NCI-H1092 (cell line): Measurements from ENCODE around the gene PCTP.
A peak's percentile ranks its signal among the peaks of the same experiment; 100 is the strongest.

Experiments
- DNase-seq: peaks from one replicate; lab custom pipeline; 2025; lab: John Stamatoyannopoulos, UW

Gene PCTP

DNA sequence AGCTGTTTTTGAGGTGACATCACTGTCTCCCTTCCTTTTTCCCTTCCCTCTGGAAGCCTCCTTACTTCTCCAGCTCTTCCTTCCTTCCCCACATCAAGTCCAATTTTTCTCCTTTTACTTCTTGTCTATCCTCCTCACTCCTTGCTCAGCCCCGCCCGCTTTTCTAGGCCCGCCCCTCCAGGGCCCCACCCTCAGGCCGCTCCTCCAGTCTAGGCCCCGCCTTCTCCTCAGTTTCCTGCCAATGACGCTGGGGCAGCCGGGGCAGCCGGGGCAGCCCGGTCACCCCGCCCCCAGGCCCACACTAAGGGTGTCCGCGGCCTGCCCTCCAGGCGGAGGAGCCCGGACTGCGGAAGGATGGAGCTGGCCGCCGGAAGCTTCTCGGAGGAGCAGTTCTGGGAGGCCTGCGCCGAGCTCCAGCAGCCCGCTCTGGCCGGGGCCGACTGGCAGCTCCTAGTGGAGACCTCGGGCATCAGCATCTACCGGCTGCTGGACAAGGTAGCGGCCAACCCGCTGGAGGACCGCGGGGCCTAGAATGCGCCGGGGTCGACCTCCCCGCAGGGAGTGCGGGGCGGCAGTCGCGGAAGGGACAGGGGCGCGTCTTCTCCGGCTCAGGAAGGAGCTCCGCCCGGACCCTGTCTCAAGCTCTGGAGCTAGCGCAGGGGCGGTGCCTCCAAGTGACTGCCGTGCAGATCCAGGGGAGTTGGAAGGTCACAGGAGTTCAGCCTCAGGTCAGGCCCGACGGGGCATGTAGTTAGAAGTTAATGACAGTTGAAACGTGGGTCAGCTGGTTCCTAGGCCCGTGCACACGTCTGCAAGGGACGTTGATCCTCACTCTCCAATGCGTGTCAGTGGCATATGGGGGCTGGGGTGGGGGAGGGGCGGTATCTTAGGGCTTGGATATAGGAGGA is at the start of gene PCTP:
PCTP (plus strand) TSS at position 302 of the 908 bp plus-strand sequence; CDS start at position 355, 53 bp downstream.
- peak; percentile 63 for DNase-seq

DNA sequence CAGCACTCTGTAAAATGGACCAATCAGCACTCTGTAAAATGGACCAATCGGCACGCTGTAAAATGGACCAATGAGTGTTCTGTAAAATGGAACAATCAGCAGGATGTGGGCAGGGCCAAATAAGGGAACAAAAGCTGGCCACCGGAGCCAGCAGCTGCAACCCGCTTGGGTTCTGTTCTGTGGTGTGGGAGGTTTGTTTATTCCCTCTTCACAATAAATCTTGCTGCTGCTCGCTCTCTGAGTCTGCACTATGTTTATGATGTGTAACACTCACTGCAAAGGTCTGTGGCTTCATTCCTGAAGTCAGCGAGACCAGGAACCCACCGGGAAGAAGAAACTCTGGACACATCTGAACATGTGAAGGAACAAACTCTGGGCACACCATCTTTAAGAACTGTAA is 48.7 kb upstream of the PCTP start:
- no peak for DNase-seq

DNA sequence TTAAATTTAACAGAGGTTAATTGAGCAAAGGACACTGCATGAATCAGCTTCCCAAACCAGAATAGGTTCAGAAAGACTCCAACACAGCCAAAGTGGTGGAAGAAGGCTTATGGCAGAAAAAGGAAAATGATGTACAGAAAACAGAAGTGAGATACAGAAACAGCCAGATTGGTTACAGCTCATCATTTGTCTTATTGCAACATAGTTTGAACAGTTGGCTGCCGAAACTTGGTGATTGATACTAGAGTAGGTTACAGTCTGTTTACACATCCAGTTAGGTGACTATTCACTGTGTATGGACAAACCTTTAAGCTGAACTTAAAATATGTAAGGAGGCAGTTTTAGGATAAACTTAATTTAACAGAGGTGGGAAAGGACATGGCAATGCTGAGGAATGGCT is 46.5 kb upstream of the PCTP start:
- no peak for DNase-seq

DNA sequence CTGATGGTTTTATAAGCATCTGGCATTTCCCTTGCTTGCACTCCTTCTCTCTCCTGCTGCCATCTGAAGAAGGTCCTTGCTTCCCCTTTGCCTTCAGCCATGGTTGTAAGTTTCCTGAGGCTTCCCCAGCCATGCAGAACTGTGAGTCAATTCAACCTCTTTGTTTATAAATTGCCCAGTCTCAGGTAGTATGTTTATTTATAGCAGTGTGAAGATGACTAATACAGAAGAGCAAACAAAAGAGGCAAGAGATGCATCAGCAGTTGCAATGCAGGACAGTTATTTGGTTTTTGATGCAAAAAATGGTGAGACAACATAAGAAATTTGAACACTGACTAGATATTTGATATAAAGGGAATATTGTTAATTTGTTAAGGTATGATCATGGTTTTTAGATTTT is 45.0 kb upstream of the PCTP start:
- no peak for DNase-seq

DNA sequence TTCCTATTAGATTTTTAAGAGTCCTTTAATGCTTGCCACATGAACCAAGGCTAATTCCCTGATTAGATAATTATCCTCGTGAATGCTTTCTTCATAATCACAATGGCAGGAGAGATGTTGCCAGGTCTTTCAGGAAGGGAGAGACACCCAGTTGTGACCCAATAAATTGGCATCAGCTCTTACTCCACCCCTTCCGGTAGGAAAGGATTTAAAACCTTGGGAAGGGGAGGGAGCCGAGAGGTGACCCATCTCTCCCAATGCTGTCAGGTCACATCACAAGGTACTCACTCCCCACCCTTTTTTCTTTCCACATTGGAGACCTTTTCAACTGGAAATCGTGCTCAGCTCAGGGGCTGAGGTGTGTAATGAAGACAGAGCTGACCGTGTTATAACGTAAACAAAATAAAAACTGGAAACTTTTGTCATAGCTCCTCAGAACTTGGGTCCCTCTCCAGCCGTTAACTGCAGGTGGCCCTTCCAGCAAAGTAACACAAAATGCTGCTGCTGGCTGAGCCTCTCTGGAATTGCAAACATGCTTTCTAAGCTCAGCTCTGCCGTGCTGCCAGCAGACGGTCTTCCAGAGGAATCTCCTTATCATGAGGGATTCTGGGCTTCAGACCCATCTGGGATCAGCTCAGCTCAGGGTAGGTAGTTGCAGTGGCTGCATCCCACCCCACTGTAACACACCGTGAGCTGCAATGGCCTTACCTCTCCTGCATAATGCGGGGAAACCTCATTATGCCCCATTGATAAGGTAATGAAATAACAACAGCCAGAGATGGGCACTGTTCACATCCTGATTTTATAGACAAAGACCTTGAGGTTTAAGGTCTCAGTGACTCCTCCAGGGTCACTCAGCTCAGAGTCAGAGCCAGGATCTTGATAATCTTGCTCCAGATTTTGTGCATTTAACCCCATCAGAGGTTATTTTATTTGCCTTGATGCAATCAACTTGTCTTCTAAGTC is 43.8 kb upstream of the PCTP start:
- no peak for DNase-seq

DNA sequence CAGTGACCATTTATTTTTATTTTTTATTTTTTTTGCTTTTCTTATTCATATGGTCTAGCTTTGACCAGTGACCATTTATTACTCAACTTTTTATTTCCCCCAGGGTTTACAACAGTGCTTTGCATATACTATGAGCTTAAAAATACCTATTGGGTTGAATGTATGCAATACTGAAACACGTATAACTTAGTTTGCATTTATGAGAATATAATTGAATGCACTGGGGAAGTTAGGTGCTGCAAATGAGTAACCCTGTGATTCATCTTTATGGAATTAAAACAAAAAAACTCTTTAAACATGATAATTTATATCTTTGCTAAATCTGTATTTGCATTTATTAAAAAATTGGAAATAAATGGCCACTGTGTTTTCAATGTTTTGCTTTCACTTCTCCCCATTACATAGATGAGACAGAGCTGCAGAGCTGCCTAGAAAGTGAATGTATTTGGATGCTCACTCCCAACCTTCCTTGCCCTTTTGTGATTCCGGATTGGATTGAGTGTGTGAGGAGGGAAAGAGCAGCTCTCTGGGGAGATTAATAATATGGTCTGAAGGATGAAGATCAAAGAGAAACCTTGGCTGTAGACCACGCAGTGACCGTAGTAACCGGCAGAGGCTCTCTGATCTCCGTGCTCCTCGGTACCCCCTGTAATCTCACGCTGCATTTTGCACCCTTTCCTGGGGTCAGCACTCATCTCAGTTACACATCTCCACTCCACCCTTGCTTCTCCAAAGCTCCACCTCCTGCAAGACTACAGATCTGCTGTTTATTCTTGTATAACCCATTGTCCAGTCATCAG is 42.5 kb upstream of the PCTP start:
- no peak for DNase-seq

DNA sequence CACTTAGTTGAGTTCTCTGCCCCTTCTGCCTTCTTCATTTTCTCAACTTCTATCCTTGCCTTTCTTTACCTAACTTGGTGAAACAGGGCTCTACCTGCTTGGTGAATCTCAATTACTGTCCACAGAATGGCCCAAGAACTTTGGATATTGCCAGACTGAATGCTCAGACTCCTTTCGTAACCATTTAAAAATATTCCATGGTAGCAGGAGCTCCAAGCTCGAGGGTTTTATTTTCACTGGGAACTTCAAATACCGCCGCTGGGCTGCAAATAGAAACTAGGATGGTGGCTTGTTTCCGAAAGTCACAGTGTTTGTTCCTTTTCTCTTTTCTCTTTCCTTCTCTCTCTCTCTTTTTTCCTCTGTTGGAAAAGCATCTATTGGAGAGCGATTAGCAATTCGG is 41.4 kb upstream of the PCTP start:
- DNase-seq = no peak

DNA sequence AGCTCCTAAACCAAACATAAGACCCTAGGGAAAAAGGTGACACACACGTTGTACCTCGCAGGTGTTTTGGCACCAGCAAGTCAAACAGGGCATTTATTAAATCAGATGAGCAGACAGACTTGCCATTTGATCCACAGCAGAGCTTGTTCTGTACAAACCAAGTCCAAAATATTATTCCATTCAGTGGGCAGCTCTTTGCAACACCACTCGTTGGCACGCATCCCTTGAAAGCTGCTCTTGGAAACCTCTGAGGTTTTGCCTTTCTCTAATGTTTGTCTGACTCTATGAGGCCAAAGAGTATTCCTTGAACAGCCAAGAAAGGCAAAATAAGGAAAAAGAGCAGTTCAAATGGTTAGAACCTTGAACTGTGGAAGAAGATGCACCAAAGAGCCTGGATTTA is 40.9 kb upstream of the PCTP start:
- peak; percentile 24 for DNase-seq

DNA sequence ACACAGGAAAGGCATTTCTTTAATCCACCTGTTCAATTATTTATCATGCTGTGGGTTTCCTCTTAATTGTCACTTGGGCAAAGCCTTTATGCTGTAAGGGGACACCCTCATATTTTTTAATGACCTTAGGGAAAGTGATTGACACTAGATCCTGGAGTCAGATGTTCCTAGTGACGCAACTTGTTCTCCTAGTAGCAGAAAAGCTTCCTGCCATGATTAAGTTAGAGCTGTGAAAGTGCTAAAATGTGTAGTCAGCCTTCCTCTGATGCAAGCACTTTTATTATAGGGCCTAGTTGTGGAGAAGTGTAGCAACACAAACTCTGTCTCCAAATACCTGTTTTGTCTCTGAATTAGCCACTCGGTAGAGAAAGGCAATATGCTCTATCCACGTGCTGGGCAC is 40.4 kb upstream of the PCTP start:
- DNase-seq = peak; percentile 16

DNA sequence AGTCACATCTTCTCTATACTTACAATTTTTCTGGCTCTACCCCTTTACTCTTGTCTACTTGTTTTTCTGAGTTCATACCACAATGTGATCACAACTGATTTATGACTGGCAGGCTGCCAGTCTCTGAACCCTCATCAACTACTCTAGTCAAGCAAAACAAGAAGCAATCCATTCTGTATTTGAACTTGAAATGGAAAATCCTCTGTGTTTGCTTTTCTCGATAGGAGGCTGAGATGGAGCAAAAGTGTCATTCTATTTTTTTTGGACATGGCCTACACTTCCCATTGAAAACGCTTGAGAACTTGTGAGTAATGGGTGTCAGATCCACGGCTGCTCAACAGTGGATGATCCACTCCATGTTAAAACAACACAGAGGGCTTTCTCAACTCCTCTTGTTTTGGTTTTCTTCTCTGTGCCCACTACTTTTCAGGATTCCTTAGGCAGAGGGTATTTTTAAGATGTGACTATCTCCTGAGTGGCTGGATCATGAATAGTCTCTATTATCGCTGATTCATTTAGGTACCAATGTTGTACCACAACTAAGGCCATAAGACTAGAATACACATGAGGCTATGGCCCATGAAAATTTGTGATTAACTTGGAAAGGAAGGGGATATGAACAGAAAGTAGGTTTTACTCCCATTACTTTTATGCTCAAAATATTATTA is 39.9 kb upstream of the PCTP start:
- no peak for DNase-seq

DNA sequence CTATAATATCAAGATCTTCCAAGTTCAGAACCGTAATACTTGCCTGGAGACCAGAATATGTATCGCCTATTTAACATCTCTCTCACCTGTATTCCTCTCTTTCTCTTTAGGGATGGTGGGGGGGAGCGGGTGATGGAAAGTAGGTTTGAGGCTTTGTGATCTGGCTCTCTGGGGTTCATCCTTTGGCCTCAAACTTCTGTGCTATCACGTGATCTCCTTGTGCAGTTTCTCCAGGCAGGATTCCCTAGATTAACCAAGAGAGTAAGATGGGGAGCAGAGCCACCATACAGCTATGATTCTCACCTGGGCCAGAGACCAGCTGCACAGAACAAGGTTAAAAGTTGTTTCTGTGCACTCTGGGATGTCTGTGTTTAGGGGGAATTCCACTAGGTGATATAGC is 33.4 kb upstream of the PCTP start:
- no peak for DNase-seq

DNA sequence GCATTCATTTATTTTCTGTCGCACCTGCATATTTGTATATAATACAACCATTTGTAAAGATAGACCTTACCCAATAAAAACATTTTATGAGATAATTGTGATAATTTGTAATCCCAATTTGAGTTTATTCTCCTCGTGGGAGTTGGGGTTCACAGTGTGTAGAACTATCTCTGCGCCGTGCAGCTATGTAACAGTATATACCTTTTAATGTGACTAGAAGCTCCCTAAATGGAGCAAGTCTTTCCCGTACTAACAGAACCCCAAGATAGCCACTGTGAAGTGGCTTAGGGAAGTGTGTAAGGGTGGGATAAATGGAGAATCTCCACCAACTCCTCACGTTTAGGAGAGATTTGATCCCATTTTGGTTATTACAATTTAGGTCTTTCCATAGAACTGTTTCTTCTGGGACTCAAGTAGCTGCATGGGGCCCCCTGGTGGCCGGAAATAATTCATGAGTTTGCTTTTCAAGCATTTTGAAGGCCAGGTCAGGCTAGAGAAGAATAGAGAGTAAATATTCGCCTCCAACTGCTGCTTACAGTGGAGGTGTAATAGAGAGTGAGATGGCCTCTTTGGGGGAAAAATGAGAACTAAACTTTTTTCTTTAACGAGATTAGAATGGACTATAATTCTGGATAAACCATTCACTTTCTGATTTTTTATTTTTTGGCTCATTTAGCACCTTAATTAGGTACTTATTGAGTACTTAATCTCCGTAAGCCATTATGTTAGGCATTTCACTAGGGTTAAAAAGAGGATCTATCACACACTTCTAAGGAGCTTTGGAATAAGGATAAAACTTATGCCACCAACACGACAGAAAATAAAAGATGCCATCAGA is 32.7 kb upstream of the PCTP start:
- peak; percentile 76 for DNase-seq

DNA sequence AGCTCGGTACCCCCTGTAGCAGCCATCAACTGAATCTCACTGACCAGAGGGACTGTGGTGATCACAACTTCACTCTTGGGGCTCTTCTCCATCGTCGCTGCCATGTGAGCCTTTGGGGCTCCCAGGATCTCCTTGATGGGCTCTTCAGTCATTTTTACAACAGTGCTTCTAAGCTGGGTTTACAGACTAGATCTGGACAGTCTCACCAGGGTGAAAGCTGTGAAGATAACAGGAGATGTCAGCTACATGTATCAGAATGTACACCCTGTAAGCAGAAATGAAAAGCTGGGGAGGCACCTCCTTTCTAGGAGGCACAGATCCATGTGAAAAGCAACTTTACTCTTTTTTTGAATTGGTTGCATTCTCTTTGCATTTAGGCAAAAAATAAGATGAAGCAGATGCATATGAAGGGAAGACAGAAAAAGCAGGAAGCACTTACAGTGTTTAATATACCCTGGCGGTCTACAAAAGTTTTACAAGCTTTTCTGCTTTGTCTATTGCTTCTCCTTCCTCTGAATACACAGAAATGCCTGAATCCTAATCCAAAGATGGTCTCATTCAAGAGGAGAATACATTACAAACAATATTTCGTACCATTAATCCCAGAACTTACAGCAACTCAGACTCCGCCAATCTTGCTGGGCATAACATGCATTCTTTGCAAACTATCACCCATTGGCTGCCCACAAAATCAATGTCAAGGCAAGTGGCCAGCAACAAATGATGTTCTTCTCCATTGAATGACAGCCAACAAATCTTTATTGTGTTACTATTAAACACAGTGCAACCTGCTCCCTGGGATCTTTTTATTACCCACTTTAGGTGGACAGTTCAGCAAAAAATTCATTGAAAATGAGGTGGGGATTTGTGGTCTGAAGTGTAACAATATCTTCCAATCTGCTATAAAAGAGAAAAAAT is 29.7 kb upstream of the PCTP start:
- DNase-seq = no peak

DNA sequence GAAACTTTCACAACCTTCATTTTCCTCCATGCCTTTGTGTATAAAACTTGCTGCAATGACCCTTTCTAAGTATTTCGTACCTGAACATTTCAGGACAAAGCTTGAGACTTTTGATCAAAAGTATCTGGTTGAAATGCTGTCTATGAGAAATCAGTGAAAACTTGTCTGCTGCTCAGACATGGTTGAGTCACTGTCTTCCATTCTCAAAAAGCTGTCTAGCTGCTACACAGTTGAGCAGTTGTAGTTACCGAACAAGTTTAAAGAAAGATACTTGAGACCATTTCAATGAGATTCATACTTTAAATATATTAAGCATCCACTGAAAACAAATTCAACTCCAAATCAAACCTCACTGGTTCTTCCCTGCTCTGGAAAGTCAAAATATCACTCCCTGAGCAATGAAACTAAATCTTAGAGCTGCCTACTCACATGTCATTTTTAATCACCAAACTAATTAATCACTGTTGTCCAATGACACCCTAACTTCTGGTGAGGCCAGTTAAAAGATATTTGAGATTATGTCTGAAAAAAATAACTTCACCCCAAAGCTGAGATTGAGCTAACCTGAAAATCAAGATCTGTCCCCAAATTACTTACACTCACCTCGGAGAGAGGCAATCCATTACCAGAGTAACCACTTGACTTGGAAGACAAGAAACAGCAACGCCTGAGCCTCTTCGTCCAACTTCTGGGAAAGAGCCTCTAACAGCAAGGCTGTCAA is 28.7 kb upstream of the PCTP start:
- DNase-seq = no peak

DNA sequence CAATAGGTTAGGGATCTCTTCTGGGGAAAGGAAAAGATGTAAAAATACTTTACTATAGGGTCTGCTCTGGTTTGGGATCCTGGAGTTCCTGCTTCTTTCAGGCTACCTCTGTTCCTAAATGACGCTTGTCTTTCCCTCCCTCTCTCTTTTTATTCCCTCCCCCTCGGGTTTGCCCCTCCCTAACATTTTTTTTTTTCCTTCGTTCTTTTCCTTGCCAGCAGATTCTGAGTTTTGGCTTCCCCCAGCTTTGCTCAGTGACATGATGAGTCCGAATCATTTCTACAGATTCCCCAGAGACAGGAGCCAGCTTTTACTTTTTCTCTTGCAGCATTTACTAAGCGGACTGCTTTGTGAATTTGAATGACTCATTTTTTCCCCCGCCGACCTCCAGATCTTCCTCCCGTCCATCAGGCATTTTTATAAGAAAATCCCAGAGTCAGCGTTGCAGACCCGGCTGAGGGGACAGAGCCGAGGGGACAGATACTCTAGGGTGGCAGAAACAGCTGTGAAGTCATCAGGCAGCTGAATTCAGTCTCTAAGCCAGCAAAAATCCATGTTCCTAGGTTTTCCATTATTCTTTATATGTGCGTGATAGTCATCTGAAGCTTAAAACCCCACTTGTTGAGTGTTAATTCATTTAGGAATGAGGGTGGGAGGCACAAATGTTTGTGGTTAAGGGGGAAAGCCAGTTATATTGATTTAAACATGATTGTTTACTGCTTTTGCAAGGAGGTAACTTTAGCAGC is 27.9 kb upstream of the PCTP start, which contains the start of gene TMEM100:
TMEM100 (minus strand) TSS at position 123 of the 746 bp plus-strand sequence. CDS start 1,794 bp downstream, outside the sequence.
- DNase-seq = no peak

DNA sequence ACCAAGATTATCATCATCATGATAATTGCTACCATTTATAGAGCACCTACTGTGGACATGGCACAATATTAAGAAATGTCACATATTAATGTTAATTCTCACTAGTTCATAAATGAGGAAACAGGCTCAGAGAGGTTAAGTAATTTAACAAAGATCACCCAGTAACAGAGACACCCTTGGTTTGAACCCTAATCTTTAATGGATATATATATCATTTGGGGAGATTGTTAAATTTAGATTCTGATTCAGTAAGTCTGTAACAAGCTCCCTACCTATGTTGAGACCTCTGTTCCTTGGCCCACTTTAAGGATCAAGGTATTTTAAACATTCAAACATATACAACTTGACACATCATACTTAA is 27.4 kb upstream of the PCTP start:
- DNase-seq = no peak

DNA sequence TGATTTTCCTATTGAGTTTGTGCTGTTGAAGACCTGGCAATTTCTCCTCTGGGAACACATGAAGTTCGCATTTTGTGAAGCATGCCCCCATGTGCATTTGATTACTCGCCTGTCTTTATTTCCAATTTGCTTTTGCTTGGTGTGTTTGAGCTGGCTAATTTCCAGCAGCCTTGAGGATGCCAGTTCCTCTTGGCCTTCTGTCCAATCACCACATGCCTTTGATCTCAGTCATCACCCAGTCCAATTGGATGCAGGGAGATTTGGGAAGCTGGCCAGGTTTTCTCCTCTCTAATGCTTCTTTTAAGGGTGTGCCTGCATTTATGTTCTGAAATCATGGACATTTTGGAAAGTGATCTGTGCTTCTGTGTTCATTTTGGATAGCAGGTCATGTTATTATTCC is 24.4 kb upstream of the PCTP start:
- peak; percentile 94 for DNase-seq

DNA sequence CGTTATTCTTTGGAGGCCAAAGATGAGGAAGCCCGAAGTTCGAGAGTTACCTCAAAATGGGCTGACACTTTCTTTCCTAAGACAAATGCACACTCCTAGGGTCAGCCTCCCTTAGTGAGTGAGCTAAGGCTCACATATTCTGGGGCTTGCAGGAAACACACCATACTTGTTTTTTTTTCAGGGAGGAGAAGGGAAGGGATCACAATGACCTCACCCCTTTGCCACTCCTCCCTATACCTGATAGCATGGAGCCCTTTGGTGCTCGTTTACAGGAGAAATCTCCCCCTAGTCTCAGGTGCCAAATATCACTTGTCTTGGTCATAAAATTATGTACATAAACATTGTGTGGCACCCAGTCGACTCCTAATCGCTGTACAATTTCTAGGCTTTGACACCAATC is 23.6 kb upstream of the PCTP start:
- DNase-seq = no peak
